HCT116 (cell line): ENCODE data around the gene ERC2. TPM values are rescaled to one million over a fixed set of nuclear protein-coding genes. Genes with fewer than 3 reads are reported as not detected.

Experiments used
- ATAC-seq: fragments of 200-7000 bp; cut with Tn5 transposase; 2 replicates; pipeline ENCODE4 v1.9.1; 2020; ENCODE audit warnings: mild to moderate bottlenecking, moderate library complexity
- BruUV-seq: library from RNA; stranded (reverse); fragments of 400-500 nt; replicated peaks from 2 replicates; lab custom pipeline; 2021; lab: Mats Ljungman, UMichigan
- CTCF ChIA-PET: fragments of 300-600 bp; sonication (Branson Sonifier 250); formaldehyde crosslinking; loops from one replicate; lab custom pipeline; 2021; ENCODE audit warnings: antibody characterized with exemption; lab: Charles Lee
- POLR2A ChIA-PET: fragments of 300-600, 350-600 bp; sonication (Branson Sonifier 250); formaldehyde crosslinking; loops from one replicate; lab custom pipeline; 2021; ENCODE audit warnings: antibody characterized with exemption; lab: Charles Lee
- RAD21 ChIA-PET, 2 experiments: fragments of 300-600 bp; sonication (Branson Sonifier 250); formaldehyde crosslinking; loops; one replicate each; lab custom pipeline; 2023; ENCODE audit warnings: low total read pairs in 2 of 2; ENCODE audit not compliant: uncharacterized antibody in 2 of 2, unreplicated experiment in 2 of 2, low non-redundant PET in 1 of 2; lab: Charles Lee
- DNase-seq: peaks from one replicate; pipeline ENCODE4 v3.0.0-alpha.2; 2010; ENCODE audit warnings: low read depth, low spot score
- H2AFZ ChIP-seq: fragments of 200-600 bp; shearing (Covaris generic), sonication (generic); 2 replicates; pipeline ENCODE4 v1.6.1; 2017; ENCODE audit warnings: low read depth, mixed run types, mixed read lengths, antibody characterized with exemption, low read length; ENCODE audit not compliant: poor library complexity, severe bottlenecking
- H3K27ac ChIP-seq: 2 replicates; pipeline ENCODE4 v1.5.1; 2012; ENCODE audit warnings: low read depth, low read length
- H3K27me3 ChIP-seq: fragments of 200-600 bp; sonication (generic); 2 replicates; pipeline ENCODE4 v1.6.1; 2016; ENCODE audit warnings: mixed run types, low read length, mixed read lengths; ENCODE audit not compliant: insufficient read depth
- H3K36me3 ChIP-seq, 2 experiments: fragments of 200-500 bp in 1 of 2; fragments of 200-600 bp in 1 of 2; sonication (Bioruptor generic) in 1 of 2; sonication (generic) in 1 of 2; 2 replicates each; pipeline versions ENCODE4 v1.5.1 to v1.6.1; 2014 to 2016; ENCODE audit warnings: low read length in 2 of 2, inconsistent platforms in 1 of 2, mixed read lengths in 1 of 2, mixed run types in 1 of 2; ENCODE audit not compliant: insufficient read depth in 2 of 2, control insufficient read depth in 1 of 2
- H3K4me1 ChIP-seq, 2 experiments: fragments of 200-600 bp in 1 of 2; sonication (generic) in 1 of 2; 2 replicates each; pipeline versions ENCODE4 v1.5.1 to v1.6.1; 2012 to 2017; ENCODE audit warnings: low read length in 2 of 2, inconsistent platforms in 1 of 2, mild to moderate bottlenecking in 1 of 2, mixed read lengths in 1 of 2, mixed run types in 1 of 2, moderate library complexity in 1 of 2; ENCODE audit not compliant: insufficient read depth in 2 of 2, control insufficient read depth in 1 of 2
- H3K4me2 ChIP-seq: fragments of 200-600 bp; sonication (generic); 2 replicates; pipeline ENCODE4 v1.6.1; 2017; ENCODE audit warnings: mixed run types, low read length, mixed read lengths
- H3K4me3 ChIP-seq, 2 experiments: fragments of 200-600 bp in 1 of 2; sonication (generic) in 1 of 2; replicated peaks in 1 of 2; 2 replicates each; pipeline ENCODE4 v1.5.1; 2011 to 2016; ENCODE audit warnings: low read length in 2 of 2, control low read depth in 1 of 2, low read depth in 1 of 2, mild to moderate bottlenecking in 1 of 2, mixed read lengths in 1 of 2, mixed run types in 1 of 2
- H3K79me2 ChIP-seq: fragments of 200-600 bp; sonication (generic); 2 replicates; pipeline ENCODE4 v1.6.1; 2017; ENCODE audit warnings: mild to moderate bottlenecking, mixed run types, low read length, moderate library complexity, mixed read lengths; ENCODE audit not compliant: insufficient read depth
- H3K9ac ChIP-seq: fragments of 200-600 bp; sonication (generic); 2 replicates; pipeline ENCODE4 v1.6.1; 2016; ENCODE audit warnings: low read length, mixed read lengths
- H3K9me2 ChIP-seq: fragments of 200-600 bp; sonication (generic), shearing (Covaris generic); 2 replicates; pipeline ENCODE4 v1.6.1; 2017; ENCODE audit warnings: mixed run types, mild to moderate bottlenecking, moderate library complexity; ENCODE audit not compliant: insufficient read depth
- H3K9me3 ChIP-seq, 2 experiments: fragments of 200-500 bp in 1 of 2; fragments of 200-600 bp in 1 of 2; sonication (Bioruptor generic) in 1 of 2; sonication (generic) in 1 of 2; 2 replicates each; pipeline ENCODE4 v1.6.1; 2014 to 2017; ENCODE audit warnings: low read length in 2 of 2, mixed read lengths in 2 of 2, inconsistent platforms in 1 of 2, low read depth in 1 of 2, mild to moderate bottlenecking in 1 of 2, mixed run types in 1 of 2, moderate library complexity in 1 of 2; ENCODE audit not compliant: control insufficient read depth in 1 of 2, insufficient read depth in 1 of 2
- H4K20me1 ChIP-seq: fragments of 200-600 bp; sonication (generic), shearing (Covaris generic); 2 replicates; pipeline ENCODE4 v1.6.1; 2017; ENCODE audit warnings: mixed run types, mild to moderate bottlenecking, moderate library complexity; ENCODE audit not compliant: insufficient read depth
- EGR1 ChIP-seq: IDR thresholded peaks from 2 replicates; pipeline ENCODE4 v1.6.1; 2012; ENCODE audit warnings: low read depth
- ELF1 ChIP-seq: IDR thresholded peaks from 2 replicates; pipeline ENCODE4 v1.6.1; 2012; ENCODE audit warnings: low read depth, borderline replicate concordance
- EZH2 ChIP-seq: fragments of 200-600 bp; sonication (generic); IDR thresholded peaks from 2 replicates; pipeline ENCODE4 v1.6.1; 2017; ENCODE audit warnings: antibody characterized with exemption, mixed run types
- EZH2phosphoT487 ChIP-seq: fragments of 200-600 bp; IDR thresholded peaks from 2 replicates; pipeline ENCODE4 v1.6.1; 2018; ENCODE audit warnings: antibody characterized with exemption, borderline replicate concordance
- FOSL1 ChIP-seq: IDR thresholded peaks from 2 replicates; pipeline ENCODE4 v1.6.1; 2012; ENCODE audit warnings: low read depth
- JUND ChIP-seq: IDR thresholded peaks from 2 replicates; pipeline ENCODE4 v1.6.1; 2012
- POLR2AphosphoS5 ChIP-seq: IDR thresholded peaks from 2 replicates; pipeline ENCODE4 v1.6.1; 2011; ENCODE audit warnings: mild to moderate bottlenecking, low read depth, low read length, moderate library complexity
- RAD21 ChIP-seq: IDR thresholded peaks from 2 replicates; pipeline ENCODE4 v1.6.1; 2012; ENCODE audit warnings: low read depth, mild to moderate bottlenecking
- SP1 ChIP-seq: IDR thresholded peaks from 2 replicates; pipeline ENCODE4 v1.6.1; 2012; ENCODE audit warnings: low read depth
- SRF ChIP-seq: IDR thresholded peaks from 2 replicates; pipeline ENCODE4 v1.6.1; 2012; ENCODE audit warnings: low read depth
- ZNF274 ChIP-seq: fragments of 200-500 bp; sonication (Bioruptor generic); IDR thresholded peaks from 2 replicates; pipeline ENCODE4 v1.6.1; 2014; ENCODE audit warnings: mild to moderate bottlenecking, low read depth, low read length, inconsistent platforms
- intact Hi-C: fragments of 100-400 bp; cut with micrococcal nuclease; formaldehyde crosslinking; loops from 2 replicates; pipeline ENCODE4 v1.10.0; 2022
- total RNA-seq: library from RNA; stranded (reverse); gene quantifications from one replicate; pipeline ENCODE4 v1.2.1, GENCODE V29; 2021; ENCODE audit not compliant: unreplicated experiment
- TF ChIP-seq, protein P1 (sequence below), 3 experiments: fragments of 200-600 bp in 1 of 3; sonication (generic) in 1 of 3; IDR thresholded peaks in 2 of 3; conservative IDR thresholded peaks in 1 of 3; 2 replicates each; pipeline ENCODE4 v1.5.1; 2012 to 2017; ENCODE audit warnings: low read depth in 2 of 3, low read length in 2 of 3, antibody characterized with exemption in 1 of 3, borderline replicate concordance in 1 of 3, control low read depth in 1 of 3, mild to moderate bottlenecking in 1 of 3, mixed read lengths in 1 of 3, mixed run types in 1 of 3, moderate library complexity in 1 of 3; ENCODE audit not compliant: insufficient read depth in 1 of 3
- TF ChIP-seq, protein P2 (sequence below): IDR thresholded peaks from 2 replicates; pipeline ENCODE4 v1.6.1; 2011; ENCODE audit warnings: mild to moderate bottlenecking, low read length, moderate library complexity; ENCODE audit not compliant: insufficient replicate concordance; ENCODE audit errors: extremely low read depth
- TF ChIP-seq, protein P3 (sequence below): IDR thresholded peaks from 2 replicates; pipeline ENCODE4 v1.6.1; 2012; ENCODE audit warnings: low read depth

ERC2 gene
- total RNA-seq, 1 experiment from 2014 or later = not detected

DNA sequence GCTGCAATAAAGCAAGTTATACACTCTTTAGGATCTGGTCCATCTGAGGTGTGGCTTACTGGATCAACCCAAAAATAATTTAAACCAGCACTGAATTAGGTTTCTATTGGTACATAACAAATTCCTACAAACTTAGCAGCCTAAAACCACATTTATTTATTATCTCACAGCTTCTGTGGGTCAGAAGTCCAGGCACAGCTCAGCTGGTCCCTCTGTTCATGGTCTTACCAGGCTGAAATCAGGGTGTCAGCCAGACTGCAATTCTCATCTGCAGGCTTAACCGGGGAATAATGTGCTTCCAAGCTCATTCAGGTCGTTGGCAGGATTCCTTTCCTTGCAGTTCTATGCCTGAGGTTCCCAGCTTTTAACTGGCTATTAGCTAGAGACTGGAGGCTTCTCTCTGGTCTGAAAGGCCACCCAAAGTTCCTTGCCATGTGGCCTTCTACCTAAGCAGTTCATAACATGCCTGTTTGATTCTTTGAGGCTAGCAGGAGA lies 503.7 kb downstream of the ERC2 start:
- H3K4me2 ChIP-seq = no peak overlapping the region
- no peaks in the 10 kb centered on the region for H4K20me1 ChIP-seq
- BruUV-seq = no TSS peak
- H3K79me2 ChIP-seq = no peaks in the 10 kb centered on the region
- no peaks in the 10 kb centered on the region for H3K36me3 ChIP-seq
- ChIA-PET RAD21 (no interaction called here), POLR2A (no interaction called here), CTCF (no interaction called here)
- no peaks in the 10 kb centered on the region for H3K9me3 ChIP-seq
- TF ChIP-seq EZH2phosphoT487 (no peak), POLR2AphosphoS5 (no peak)
- no peak overlapping the region for H2AFZ ChIP-seq
- ATAC-seq (no peak), DNase-seq (no peak)
- H3K9ac ChIP-seq = no peak overlapping the region
- H3K4me1 ChIP-seq = no peaks in the 10 kb centered on the region
- no peaks in the 10 kb centered on the region for H3K9me2 ChIP-seq
- no peak overlapping the region for H3K4me3 ChIP-seq
- H3K27ac ChIP-seq = no peak overlapping the region
- intact Hi-C loops = no loop called here
- H3K27me3 ChIP-seq = no peaks in the 10 kb centered on the region

DNA sequence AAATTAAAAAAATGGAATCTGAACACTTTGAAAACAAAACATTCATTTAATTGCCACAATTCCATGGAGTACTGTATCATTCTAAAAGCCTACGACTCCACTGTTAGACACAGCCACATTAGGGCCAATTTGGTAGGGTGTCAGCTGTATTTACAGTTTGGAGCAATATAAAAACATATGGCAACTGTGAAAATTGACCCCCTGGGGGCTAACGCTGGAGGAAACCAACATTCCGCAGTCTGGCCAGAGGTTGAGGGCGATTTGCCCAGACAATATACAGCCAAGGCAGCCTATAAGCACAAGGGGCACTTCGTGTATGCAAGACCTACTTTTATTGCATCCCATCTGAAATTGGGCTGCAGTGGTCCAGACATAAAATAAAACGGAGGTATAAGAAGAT lies 504.7 kb downstream of the ERC2 start:
- Histone ChIP-seq H3K9me3 (no peaks in the 10 kb centered on the region), H3K9me2 (no peaks in the 10 kb centered on the region), H3K79me2 (no peaks in the 10 kb centered on the region), H3K4me3 (no peak overlapping the region), H3K9ac (no peak overlapping the region), H3K4me2 (no peak overlapping the region), H3K36me3 (no peaks in the 10 kb centered on the region), H4K20me1 (no peaks in the 10 kb centered on the region), H3K4me1 (no peaks in the 10 kb centered on the region), H3K27me3 (no peaks in the 10 kb centered on the region), H2AFZ (no peak overlapping the region), H3K27ac (no peak overlapping the region)
- intact Hi-C loops = no loop called here
- no TSS peak for BruUV-seq
- ChIA-PET POLR2A (no interaction called here), RAD21 (no interaction called here), CTCF (no interaction called here)
- ATAC-seq (no peak), DNase-seq (no peak)
- TF ChIP-seq SP1 (no peak), EZH2 (no peak), SRF (no peak), EZH2phosphoT487 (no peak), ZNF274 (no peak), EGR1 (no peak), RAD21 (no peak), JUND (no peak), ELF1 (no peak), FOSL1 (no peak)
- TF ChIP-seq, protein P1, sequence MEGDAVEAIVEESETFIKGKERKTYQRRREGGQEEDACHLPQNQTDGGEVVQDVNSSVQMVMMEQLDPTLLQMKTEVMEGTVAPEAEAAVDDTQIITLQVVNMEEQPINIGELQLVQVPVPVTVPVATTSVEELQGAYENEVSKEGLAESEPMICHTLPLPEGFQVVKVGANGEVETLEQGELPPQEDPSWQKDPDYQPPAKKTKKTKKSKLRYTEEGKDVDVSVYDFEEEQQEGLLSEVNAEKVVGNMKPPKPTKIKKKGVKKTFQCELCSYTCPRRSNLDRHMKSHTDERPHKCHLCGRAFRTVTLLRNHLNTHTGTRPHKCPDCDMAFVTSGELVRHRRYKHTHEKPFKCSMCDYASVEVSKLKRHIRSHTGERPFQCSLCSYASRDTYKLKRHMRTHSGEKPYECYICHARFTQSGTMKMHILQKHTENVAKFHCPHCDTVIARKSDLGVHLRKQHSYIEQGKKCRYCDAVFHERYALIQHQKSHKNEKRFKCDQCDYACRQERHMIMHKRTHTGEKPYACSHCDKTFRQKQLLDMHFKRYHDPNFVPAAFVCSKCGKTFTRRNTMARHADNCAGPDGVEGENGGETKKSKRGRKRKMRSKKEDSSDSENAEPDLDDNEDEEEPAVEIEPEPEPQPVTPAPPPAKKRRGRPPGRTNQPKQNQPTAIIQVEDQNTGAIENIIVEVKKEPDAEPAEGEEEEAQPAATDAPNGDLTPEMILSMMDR (IDR thresholded peaks at IDR 0.05 in 2 of 3, conservative IDR thresholded peaks at IDR 0.05 in 1 of 3; ENCODE audit: borderline replicate concordance in 1 of 3, insufficient read depth in 1 of 3, low read depth in 2 of 3, low read length in 2 of 3) = no peak
- TF ChIP-seq, protein P2, sequence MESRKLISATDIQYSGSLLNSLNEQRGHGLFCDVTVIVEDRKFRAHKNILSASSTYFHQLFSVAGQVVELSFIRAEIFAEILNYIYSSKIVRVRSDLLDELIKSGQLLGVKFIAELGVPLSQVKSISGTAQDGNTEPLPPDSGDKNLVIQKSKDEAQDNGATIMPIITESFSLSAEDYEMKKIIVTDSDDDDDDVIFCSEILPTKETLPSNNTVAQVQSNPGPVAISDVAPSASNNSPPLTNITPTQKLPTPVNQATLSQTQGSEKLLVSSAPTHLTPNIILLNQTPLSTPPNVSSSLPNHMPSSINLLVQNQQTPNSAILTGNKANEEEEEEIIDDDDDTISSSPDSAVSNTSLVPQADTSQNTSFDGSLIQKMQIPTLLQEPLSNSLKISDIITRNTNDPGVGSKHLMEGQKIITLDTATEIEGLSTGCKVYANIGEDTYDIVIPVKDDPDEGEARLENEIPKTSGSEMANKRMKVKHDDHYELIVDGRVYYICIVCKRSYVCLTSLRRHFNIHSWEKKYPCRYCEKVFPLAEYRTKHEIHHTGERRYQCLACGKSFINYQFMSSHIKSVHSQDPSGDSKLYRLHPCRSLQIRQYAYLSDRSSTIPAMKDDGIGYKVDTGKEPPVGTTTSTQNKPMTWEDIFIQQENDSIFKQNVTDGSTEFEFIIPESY = no peak
- TF ChIP-seq, protein P3, sequence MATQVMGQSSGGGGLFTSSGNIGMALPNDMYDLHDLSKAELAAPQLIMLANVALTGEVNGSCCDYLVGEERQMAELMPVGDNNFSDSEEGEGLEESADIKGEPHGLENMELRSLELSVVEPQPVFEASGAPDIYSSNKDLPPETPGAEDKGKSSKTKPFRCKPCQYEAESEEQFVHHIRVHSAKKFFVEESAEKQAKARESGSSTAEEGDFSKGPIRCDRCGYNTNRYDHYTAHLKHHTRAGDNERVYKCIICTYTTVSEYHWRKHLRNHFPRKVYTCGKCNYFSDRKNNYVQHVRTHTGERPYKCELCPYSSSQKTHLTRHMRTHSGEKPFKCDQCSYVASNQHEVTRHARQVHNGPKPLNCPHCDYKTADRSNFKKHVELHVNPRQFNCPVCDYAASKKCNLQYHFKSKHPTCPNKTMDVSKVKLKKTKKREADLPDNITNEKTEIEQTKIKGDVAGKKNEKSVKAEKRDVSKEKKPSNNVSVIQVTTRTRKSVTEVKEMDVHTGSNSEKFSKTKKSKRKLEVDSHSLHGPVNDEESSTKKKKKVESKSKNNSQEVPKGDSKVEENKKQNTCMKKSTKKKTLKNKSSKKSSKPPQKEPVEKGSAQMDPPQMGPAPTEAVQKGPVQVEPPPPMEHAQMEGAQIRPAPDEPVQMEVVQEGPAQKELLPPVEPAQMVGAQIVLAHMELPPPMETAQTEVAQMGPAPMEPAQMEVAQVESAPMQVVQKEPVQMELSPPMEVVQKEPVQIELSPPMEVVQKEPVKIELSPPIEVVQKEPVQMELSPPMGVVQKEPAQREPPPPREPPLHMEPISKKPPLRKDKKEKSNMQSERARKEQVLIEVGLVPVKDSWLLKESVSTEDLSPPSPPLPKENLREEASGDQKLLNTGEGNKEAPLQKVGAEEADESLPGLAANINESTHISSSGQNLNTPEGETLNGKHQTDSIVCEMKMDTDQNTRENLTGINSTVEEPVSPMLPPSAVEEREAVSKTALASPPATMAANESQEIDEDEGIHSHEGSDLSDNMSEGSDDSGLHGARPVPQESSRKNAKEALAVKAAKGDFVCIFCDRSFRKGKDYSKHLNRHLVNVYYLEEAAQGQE = no peak
